MCF 10A (cell line): ENCODE measurements around the gene GRID1. TPM values are rescaled to one million over a fixed set of nuclear protein-coding genes. Genes with fewer than 3 reads are reported as not detected.

Source experiments
- BruUV-seq: library from RNA; stranded (reverse); fragments of 400-500 nt; replicated peaks from 2 replicates; lab custom pipeline; 2021; lab: Mats Ljungman, UMichigan
- CTCF ChIA-PET: fragments of 300-600 bp; sonication (Branson Sonifier 250); formaldehyde crosslinking; extraction: SDS; loops from one replicate; lab custom pipeline; 2021; ENCODE audit warnings: antibody characterized with exemption, inconsistent platforms; lab: Yijun Ruan, JAX
- POLR2A ChIA-PET: fragments of 300-600, 350-650 bp; sonication (Branson Sonifier 250); formaldehyde crosslinking; extraction: SDS; loops from one replicate; lab custom pipeline; 2020; ENCODE audit warnings: antibody characterized with exemption, inconsistent platforms; lab: Yijun Ruan, JAX
- DNase-seq: peaks from one replicate; pipeline ENCODE4 v3.0.0-alpha.2; 2018; ENCODE audit not compliant: unreplicated experiment
- H3K27ac Mint-ChIP-seq: one replicate; pipeline ENCODE4 v1.8.0; 2022; ENCODE audit warnings: mild to moderate bottlenecking, low read depth, mixed read lengths; ENCODE audit not compliant: unreplicated experiment
- H3K27me3 Mint-ChIP-seq: one replicate; pipeline ENCODE4 v1.8.0; 2022; ENCODE audit warnings: mixed read lengths; ENCODE audit not compliant: insufficient read depth, unreplicated experiment
- H3K36me3 Mint-ChIP-seq: one replicate; pipeline ENCODE4 v1.8.0; 2022; ENCODE audit warnings: mild to moderate bottlenecking, moderate library complexity, mixed read lengths; ENCODE audit not compliant: insufficient read depth, unreplicated experiment
- H3K4me1 Mint-ChIP-seq: one replicate; pipeline ENCODE4 v1.8.0; 2022; ENCODE audit warnings: mixed read lengths; ENCODE audit not compliant: insufficient read depth, unreplicated experiment
- H3K4me3 Mint-ChIP-seq: one replicate; pipeline ENCODE4 v1.8.0; 2022; ENCODE audit warnings: mild to moderate bottlenecking, moderate library complexity, mixed read lengths; ENCODE audit not compliant: unreplicated experiment
- H3K9me3 Mint-ChIP-seq: one replicate; pipeline ENCODE4 v1.8.0; 2022; ENCODE audit warnings: mixed read lengths; ENCODE audit not compliant: unreplicated experiment
- CTCF ChIP-seq: fragments of 200-600 bp; IDR thresholded peaks from one replicate; pipeline ENCODE4 v1.8.0; 2022; ENCODE audit warnings: antibody characterized with exemption, mild to moderate bottlenecking; ENCODE audit not compliant: unreplicated experiment
- intact Hi-C: fragments of 100-400 bp; cut with micrococcal nuclease; formaldehyde crosslinking; loops from 2 replicates; pipeline ENCODE4 v1.14.1; 2022
- total RNA-seq: library from RNA; stranded (reverse); gene quantifications from 2 replicates; pipeline ENCODE4 v1.2.3, GENCODE V29; 2022

GRID1 gene
- total RNA-seq, 1 experiment from 2014 or later: not detected

GRCh38 chr10:86361156-86362128, 5.2 kb downstream of the GRID1 start:
- no peak overlapping the region for H3K27ac Mint-ChIP-seq
- H3K27me3 Mint-ChIP-seq: peaks cover 23% of the 10 kb centered on the region
- TF ChIP-seq CTCF: no peak
- no peaks in the 10 kb centered on the region for H3K36me3 Mint-ChIP-seq
- H3K9me3 Mint-ChIP-seq: no peaks in the 10 kb centered on the region
- H3K4me1 Mint-ChIP-seq: peaks cover 6% of the 10 kb centered on the region
- no peak overlapping the region for H3K4me3 Mint-ChIP-seq
- no peak for DNase-seq
- intact Hi-C loops: no loop called here
- ChIA-PET POLR2A (no interaction called here), CTCF (interaction anchor here (0.7 to 2.4 kb wide), 7 partner anchors 9 to 1304 kb away, joined by 3 to 10 read pairs (median 4); no protein-coding TSS in a partner anchor)
- no TSS peak for BruUV-seq

GRCh38 chr10:86360657-86361056, 5.9 kb downstream of the GRID1 start:
- Mint-ChIP-seq H3K27me3 (peaks cover 19% of the 10 kb centered on the region), H3K9me3 (no peaks in the 10 kb centered on the region), H3K27ac (no peak overlapping the region), H3K4me1 (peaks cover 6% of the 10 kb centered on the region), H3K36me3 (no peaks in the 10 kb centered on the region), H3K4me3 (no peak overlapping the region)
- ChIA-PET CTCF (interaction anchor here (0.5 to 2.4 kb wide), 6 partner anchors 10 to 813 kb away, joined by 3 to 10 read pairs (median 4); no protein-coding TSS in a partner anchor), POLR2A (no interaction called here)
- TF ChIP-seq CTCF: no peak
- no peak for DNase-seq
- no TSS peak for BruUV-seq
- intact Hi-C loops: no loop called here

GRCh38 chr10:86359954-86360353, 6.6 kb downstream of the GRID1 start:
- no peak overlapping the region for H3K27ac Mint-ChIP-seq
- H3K36me3 Mint-ChIP-seq: no peaks in the 10 kb centered on the region
- POLR2A ChIA-PET: interaction anchor here (0.7 kb wide), 1 partner anchor 11 kb away, joined by 3 read pairs; no protein-coding TSS in a partner anchor
- no peak for TF ChIP-seq CTCF
- peaks cover 6% of the 10 kb centered on the region for H3K4me1 Mint-ChIP-seq
- DNase-seq: no peak
- H3K27me3 Mint-ChIP-seq: peaks cover 12% of the 10 kb centered on the region
- no peak overlapping the region for H3K4me3 Mint-ChIP-seq
- CTCF ChIA-PET: interaction anchor here (0.6 to 2.4 kb wide), 4 partner anchors 10 to 812 kb away, joined by 3 to 10 read pairs (median 5); no protein-coding TSS in a partner anchor
- intact Hi-C loops: no loop called here
- no TSS peak for BruUV-seq
- no peaks in the 10 kb centered on the region for H3K9me3 Mint-ChIP-seq

DNA sequence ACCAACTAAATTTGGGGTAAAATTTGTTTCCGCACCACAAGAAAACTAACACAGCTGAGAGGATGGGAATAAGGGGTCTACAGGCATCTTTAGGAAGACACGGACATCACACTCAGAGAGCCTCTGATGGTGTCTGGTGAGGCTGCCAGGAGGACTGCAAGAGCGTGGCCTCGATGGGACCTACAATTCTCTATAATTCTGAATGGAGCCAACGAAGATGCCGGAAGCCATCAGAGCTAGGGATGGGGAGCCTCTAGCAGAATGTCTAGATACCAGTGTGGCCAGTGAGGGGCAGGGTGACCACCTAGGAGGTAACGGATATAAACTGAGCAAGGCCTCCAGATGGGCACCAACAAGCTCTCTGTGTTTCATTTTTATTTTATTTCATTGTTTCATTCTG, 7.5 kb downstream of the GRID1 start:
- H3K4me1 Mint-ChIP-seq: peaks cover 6% of the 10 kb centered on the region
- H3K4me3 Mint-ChIP-seq: no peak overlapping the region
- no peaks in the 10 kb centered on the region for H3K36me3 Mint-ChIP-seq
- no peak for DNase-seq
- peaks cover 5% of the 10 kb centered on the region for H3K27me3 Mint-ChIP-seq
- no peaks in the 10 kb centered on the region for H3K9me3 Mint-ChIP-seq
- BruUV-seq: no TSS peak
- no peak for TF ChIP-seq CTCF
- POLR2A ChIA-PET: no interaction called here
- intact Hi-C loops: no loop called here
- no peak overlapping the region for H3K27ac Mint-ChIP-seq
- CTCF ChIA-PET: interaction anchor here (1.5 kb wide), 1 partner anchor 13 kb away, joined by 5 read pairs; no protein-coding TSS in a partner anchor
